ENCODE results near the gene BEST2. TPM values are rescaled to one million over a fixed set of nuclear protein-coding genes. Genes with fewer than 3 reads are reported as not detected.
A peak's percentile ranks its signal among the peaks of the same experiment; 100 is the strongest.

Gene BEST2
- total and polyA plus RNA-seq, 2 of the 4 experiments (the other 2 are of a cell fraction) = not detected

DNA sequence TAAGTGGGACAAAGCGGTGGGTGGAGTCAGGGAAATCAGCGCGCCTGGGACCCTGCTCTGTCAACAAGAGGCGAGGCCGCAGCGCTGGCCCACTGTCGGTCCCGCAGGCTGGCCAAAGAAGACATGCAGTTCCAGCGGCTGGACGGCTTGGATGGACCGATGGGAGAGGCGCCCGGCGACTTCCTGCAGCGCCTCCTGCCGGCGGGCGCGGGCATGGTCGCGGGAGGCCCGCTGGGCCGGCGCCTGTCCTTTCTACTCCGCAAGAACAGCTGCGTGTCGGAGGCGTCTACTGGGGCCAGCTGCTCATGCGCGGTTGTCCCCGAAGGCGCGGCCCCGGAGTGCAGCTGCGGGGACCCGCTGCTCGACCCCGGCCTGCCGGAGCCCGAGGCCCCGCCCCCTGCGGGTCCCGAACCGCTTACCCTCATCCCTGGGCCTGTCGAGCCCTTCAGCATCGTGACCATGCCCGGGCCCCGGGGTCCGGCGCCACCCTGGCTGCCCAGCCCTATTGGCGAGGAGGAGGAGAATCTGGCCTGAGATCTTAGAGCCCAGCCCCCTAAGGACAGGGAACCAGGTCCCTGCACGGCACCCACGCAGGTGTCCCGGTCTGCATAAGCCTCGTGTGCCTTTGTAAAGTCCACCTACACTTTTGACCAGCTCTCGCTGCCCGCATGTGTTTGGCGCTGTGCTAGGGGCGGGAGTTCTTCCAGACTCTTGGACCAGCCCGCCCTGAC, 6.1 kb downstream of the BEST2 start:
- Histone ChIP-seq H3K27ac (ENCODE audit: insufficient read depth, low read length) (no peak overlapping the region), H4K20me1 (ENCODE audit: insufficient read depth, low read length) (no peaks in the 10 kb centered on the region), H3K23ac (ENCODE audit: low read depth, low read length) (peak overlapping the region; percentile 39; the same call in 1 of the 2 replicates), H4K8ac (ENCODE audit: low read depth in 2 of 2, low read length in 2 of 2) (peak overlapping the region in 1 of 2 experiments; percentile 90; a peak in 3 of 4 replicates), H3K56ac (ENCODE audit: extremely low read depth, insufficient read depth, low read length) (no peak overlapping the region), H3K9me3 (ENCODE audit: control insufficient read depth, insufficient read depth, low read length) (no peaks in the 10 kb centered on the region), H3K9ac (ENCODE audit: low read depth, low read length) (peak overlapping the region; percentile 14; the same call in 1 of the 2 replicates), H3K4me1 (ENCODE audit: control insufficient read depth, insufficient read depth, low read length) (no peaks in the 10 kb centered on the region), H3K9me1 (ENCODE audit: insufficient read depth, low read length) (no peaks in the 10 kb centered on the region), H2AK9ac (replicated peaks; ENCODE audit: low read depth, low read length, poor library complexity) (peak overlapping the region; percentile 73), H3K4me3 (ENCODE audit: insufficient read depth, low read depth, low read length) (peak overlapping the region; percentile 33), H3K14ac (replicated peaks; ENCODE audit: low read depth, low read length) (peak overlapping the region; percentile 43; the same call in 1 of the 2 replicates), H3K27me3 (ENCODE audit: control insufficient read depth, insufficient read depth, low read length) (peaks cover 5% of the 10 kb centered on the region), H3K4me2 (ENCODE audit: low read depth, low read length) (peak overlapping the region; percentile 65), H2AFZ (replicated peaks; ENCODE audit: low read length, poor library complexity) (peak overlapping the region; percentile 98), H4K91ac (ENCODE audit: insufficient read depth, low read depth, low read length) (no peak overlapping the region; the same call in 1 of the 2 replicates), H2BK20ac (ENCODE audit: low read depth, low read length) (0 out of 2 replicates have a peak overlapping the region, but pooled peaks have one; percentile 32), H3K36me3 (ENCODE audit: control insufficient read depth, insufficient read depth, low read length) (no peaks in the 10 kb centered on the region), H3K4ac (ENCODE audit: low read depth, low read length) (peak overlapping the region; percentile 38), H3K18ac (ENCODE audit: low read depth, low read length) (no peak overlapping the region), H2BK15ac (ENCODE audit: low read depth, low read length) (no peak overlapping the region), H4K5ac (ENCODE audit: low read depth, low read length) (0 out of 2 replicates have a peak overlapping the region, but pooled peaks have one; percentile 54), H3K79me1 (ENCODE audit: low read depth in 1 of 2, low read length in 2 of 2) (no peaks in the 10 kb centered on the region), H2AK5ac (ENCODE audit: low read depth, low read length) (no peak overlapping the region), H2BK5ac (ENCODE audit: low read depth, low read length, poor library complexity, severe bottlenecking) (no peak overlapping the region), H2BK120ac (ENCODE audit: low read depth, low read length) (no peak overlapping the region)
- WGBS, 2 experiments (ENCODE audit: extremely low coverage in 2 of 2, insufficient read length in 1 of 2) = 9% methylated on average over 30 of the region's 60 CpGs; no CpG with 5 or more reads in 1 of the 2 experiments
- no TSS peak for BruUV-seq (replicated peaks)
- DNase-seq = peak; percentile 61
- intact Hi-C loops (cut with micrococcal nuclease) = no loop called here
- ATAC-seq (ENCODE audit: low read depth) = peak; percentile 96
- ChIA-PET POLR2A (ENCODE audit: unreplicated experiment) (interaction anchor here (0.6 kb wide), 1 partner anchor 16 kb away, joined by 3 read pairs; no protein-coding TSS in a partner anchor), CTCF (interaction anchor here (0.6 to 2.1 kb wide), 15 partner anchors 9 to 1569 kb away, joined by 3 to 11 read pairs (median 4); partner anchors contain the start of genes GET3 and HOOK2)
- in situ Hi-C loops (cut with MboI; ENCODE audit: low sequenced_read_pairs) = no loop called here
- no peak for TF ChIP-seq CHD1 (IDR thresholded peaks at IDR 0.05; ENCODE audit: low read depth, low read length)
- no peak for TF ChIP-seq RFX5 (IDR thresholded peaks at IDR 0.05; ENCODE audit: low read depth, low read length)
- peak; percentile 74 for TF ChIP-seq SMC3 (IDR thresholded peaks at IDR 0.05; ENCODE audit: low read depth, low read length)
- TF ChIP-seq, protein P1, sequence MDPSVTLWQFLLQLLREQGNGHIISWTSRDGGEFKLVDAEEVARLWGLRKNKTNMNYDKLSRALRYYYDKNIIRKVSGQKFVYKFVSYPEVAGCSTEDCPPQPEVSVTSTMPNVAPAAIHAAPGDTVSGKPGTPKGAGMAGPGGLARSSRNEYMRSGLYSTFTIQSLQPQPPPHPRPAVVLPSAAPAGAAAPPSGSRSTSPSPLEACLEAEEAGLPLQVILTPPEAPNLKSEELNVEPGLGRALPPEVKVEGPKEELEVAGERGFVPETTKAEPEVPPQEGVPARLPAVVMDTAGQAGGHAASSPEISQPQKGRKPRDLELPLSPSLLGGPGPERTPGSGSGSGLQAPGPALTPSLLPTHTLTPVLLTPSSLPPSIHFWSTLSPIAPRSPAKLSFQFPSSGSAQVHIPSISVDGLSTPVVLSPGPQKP (IDR thresholded peaks at IDR 0.05; ENCODE audit: borderline replicate concordance, low read depth, low read length) = no peak
- TF ChIP-seq CEBPB (IDR thresholded peaks at IDR 0.05; ENCODE audit: low read depth, low read length) = no peak
- peak; percentile 67 for TF ChIP-seq RAD21 (IDR thresholded peaks at IDR 0.05; ENCODE audit: low read length)
- no peak for TF ChIP-seq NFE2L2 (IDR thresholded peaks at IDR 0.05; ENCODE audit: low read depth, low read length)
- TF ChIP-seq RCOR1 (IDR thresholded peaks at IDR 0.05; ENCODE audit: insufficient replicate concordance, low read length) = no peak
- TF ChIP-seq, protein P2, sequence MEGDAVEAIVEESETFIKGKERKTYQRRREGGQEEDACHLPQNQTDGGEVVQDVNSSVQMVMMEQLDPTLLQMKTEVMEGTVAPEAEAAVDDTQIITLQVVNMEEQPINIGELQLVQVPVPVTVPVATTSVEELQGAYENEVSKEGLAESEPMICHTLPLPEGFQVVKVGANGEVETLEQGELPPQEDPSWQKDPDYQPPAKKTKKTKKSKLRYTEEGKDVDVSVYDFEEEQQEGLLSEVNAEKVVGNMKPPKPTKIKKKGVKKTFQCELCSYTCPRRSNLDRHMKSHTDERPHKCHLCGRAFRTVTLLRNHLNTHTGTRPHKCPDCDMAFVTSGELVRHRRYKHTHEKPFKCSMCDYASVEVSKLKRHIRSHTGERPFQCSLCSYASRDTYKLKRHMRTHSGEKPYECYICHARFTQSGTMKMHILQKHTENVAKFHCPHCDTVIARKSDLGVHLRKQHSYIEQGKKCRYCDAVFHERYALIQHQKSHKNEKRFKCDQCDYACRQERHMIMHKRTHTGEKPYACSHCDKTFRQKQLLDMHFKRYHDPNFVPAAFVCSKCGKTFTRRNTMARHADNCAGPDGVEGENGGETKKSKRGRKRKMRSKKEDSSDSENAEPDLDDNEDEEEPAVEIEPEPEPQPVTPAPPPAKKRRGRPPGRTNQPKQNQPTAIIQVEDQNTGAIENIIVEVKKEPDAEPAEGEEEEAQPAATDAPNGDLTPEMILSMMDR (conservative IDR thresholded peaks at IDR 0.05; ENCODE audit: low read depth, low read length) = peak; percentile 91
- TF ChIP-seq, protein P3, sequence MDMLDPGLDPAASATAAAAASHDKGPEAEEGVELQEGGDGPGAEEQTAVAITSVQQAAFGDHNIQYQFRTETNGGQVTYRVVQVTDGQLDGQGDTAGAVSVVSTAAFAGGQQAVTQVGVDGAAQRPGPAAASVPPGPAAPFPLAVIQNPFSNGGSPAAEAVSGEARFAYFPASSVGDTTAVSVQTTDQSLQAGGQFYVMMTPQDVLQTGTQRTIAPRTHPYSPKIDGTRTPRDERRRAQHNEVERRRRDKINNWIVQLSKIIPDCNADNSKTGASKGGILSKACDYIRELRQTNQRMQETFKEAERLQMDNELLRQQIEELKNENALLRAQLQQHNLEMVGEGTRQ (IDR thresholded peaks at IDR 0.05; ENCODE audit: low read depth, low read length) = no peak
- TF ChIP-seq POLR2A (IDR thresholded peaks at IDR 0.05; ENCODE audit: low read depth, low read length) = no peak
- dilution Hi-C loops (cut with HindIII; ENCODE audit: low sequenced_read_pairs, unreplicated experiment) = no loop called here
